DOHH2 (cell line): ENCODE data around the gene PSORS1C2.

ENCODE experiments used
- EZH2phosphoT487 ChIP-seq: fragments of 200-600 bp; sonication (generic); IDR thresholded peaks from 2 replicates; pipeline ENCODE4 v1.6.1; 2017; ENCODE audit warnings: borderline replicate concordance, mild to moderate bottlenecking, antibody characterized with exemption, low read length, moderate library complexity, mixed read lengths
- TF ChIP-seq, protein P1 (sequence below): fragments of 200-600 bp; sonication (generic); IDR thresholded peaks from one replicate; pipeline ENCODE4 v1.5.1; 2014; ENCODE audit warnings: antibody characterized with exemption, mild to moderate bottlenecking, low read depth, low read length; ENCODE audit not compliant: poor library complexity, severe bottlenecking

DNA sequence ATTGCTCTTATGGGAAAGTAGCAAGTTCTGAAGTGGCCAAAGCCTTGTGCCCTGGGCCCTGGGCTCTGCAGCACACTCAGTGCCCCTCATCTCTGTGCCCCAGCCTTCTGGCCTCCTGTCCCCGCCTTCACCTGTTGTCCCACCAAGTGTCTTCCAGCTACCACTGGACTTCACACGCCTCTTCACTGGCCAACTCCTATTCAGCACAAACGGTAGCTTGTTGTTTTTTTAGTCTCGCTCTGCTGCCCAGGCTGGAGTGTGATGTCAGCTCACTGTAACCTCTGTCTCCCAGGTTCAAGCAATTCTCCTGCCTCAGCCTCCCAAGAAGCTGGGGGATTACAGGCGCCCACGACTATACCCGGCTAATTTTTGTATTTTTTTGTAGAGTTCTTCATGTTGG is 13.9 kb upstream of the PSORS1C2 start:
- TF ChIP-seq, protein P1, sequence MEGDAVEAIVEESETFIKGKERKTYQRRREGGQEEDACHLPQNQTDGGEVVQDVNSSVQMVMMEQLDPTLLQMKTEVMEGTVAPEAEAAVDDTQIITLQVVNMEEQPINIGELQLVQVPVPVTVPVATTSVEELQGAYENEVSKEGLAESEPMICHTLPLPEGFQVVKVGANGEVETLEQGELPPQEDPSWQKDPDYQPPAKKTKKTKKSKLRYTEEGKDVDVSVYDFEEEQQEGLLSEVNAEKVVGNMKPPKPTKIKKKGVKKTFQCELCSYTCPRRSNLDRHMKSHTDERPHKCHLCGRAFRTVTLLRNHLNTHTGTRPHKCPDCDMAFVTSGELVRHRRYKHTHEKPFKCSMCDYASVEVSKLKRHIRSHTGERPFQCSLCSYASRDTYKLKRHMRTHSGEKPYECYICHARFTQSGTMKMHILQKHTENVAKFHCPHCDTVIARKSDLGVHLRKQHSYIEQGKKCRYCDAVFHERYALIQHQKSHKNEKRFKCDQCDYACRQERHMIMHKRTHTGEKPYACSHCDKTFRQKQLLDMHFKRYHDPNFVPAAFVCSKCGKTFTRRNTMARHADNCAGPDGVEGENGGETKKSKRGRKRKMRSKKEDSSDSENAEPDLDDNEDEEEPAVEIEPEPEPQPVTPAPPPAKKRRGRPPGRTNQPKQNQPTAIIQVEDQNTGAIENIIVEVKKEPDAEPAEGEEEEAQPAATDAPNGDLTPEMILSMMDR = no peak
- no peak for TF ChIP-seq EZH2phosphoT487
